GM19025 (cell line): ENCODE measurements around the gene SPP2.

Experiments
- ATAC-seq: cut with Tn5 transposase; IDR thresholded peaks from one replicate; pipeline ENCODE4 v1.9.1; 2021; ENCODE audit warnings: mild to moderate bottlenecking, low read depth, moderate library complexity; ENCODE audit not compliant: unreplicated experiment

Gene SPP2

GRCh38 chr2:234050455-234051135 lies at the start of gene SPP2:
Gene SPP2, plus strand, starts transcription at chr2:234050702. Its CDS starts 85 bp downstream, at chr2:234050787.
- no peak for ATAC-seq

GRCh38 chr2:234001380-234002160 lies 48.9 kb upstream of the SPP2 start:
- no peak for ATAC-seq

- ATAC-seq, result no peak
These were observed 48.2 kb upstream of the SPP2 start for GRCh38 chr2:234002281-234002680.

- no peak for ATAC-seq
These were observed 46.4 kb upstream of the SPP2 start for GRCh38 chr2:234003972-234004617.

GRCh38 chr2:234005126-234005525 lies 45.4 kb upstream of the SPP2 start:
- ATAC-seq, result no peak

GRCh38 chr2:234006501-234006900 lies 44.0 kb upstream of the SPP2 start:
- ATAC-seq, result no peak

GRCh38 chr2:234014427-234014826 lies 36.1 kb upstream of the SPP2 start:
- no peak for ATAC-seq

- ATAC-seq, result no peak
These were observed 34.6 kb upstream of the SPP2 start for GRCh38 chr2:234015861-234016260.

- no peak for ATAC-seq
These were observed 30.6 kb upstream of the SPP2 start for GRCh38 chr2:234019896-234020295.

GRCh38 chr2:234020332-234020731 lies 30.2 kb upstream of the SPP2 start:
- ATAC-seq, result no peak

GRCh38 chr2:234022424-234022823 lies 28.1 kb upstream of the SPP2 start:
- ATAC-seq, result no peak

- ATAC-seq, result no peak
These were observed 26.2 kb upstream of the SPP2 start for GRCh38 chr2:234024304-234024703.

GRCh38 chr2:234025466-234025865 lies 25.0 kb upstream of the SPP2 start:
- no peak for ATAC-seq

GRCh38 chr2:234025891-234026401 lies 24.6 kb upstream of the SPP2 start:
- no peak for ATAC-seq

GRCh38 chr2:234026693-234027254 lies 23.7 kb upstream of the SPP2 start:
- ATAC-seq, result no peak

GRCh38 chr2:234027641-234028040 lies 22.9 kb upstream of the SPP2 start:
- ATAC-seq, result no peak

- ATAC-seq, result no peak
These were observed 21.3 kb upstream of the SPP2 start for GRCh38 chr2:234029150-234029733.

GRCh38 chr2:234031207-234031606 lies 19.3 kb upstream of the SPP2 start:
- no peak for ATAC-seq

GRCh38 chr2:234032279-234032856 lies 18.1 kb upstream of the SPP2 start:
- no peak for ATAC-seq

- no peak for ATAC-seq
These were observed 17.3 kb upstream of the SPP2 start for GRCh38 chr2:234033174-234033573.
